NCI-H2227 (cell line): ENCODE measurements around the gene ABCA6.
"Not testable (repeated sequence)": the region's sequence is repeated elsewhere in the genome, so short reads cannot be mapped to it uniquely, and the experiment has no call there.

Source experiments
- DNase-seq: peaks from one replicate; lab custom pipeline; 2025; ENCODE audit not compliant: unreplicated experiment; lab: John Stamatoyannopoulos, UW

The ABCA6 gene

GRCh38 chr17:69073392-69073791, 68.3 kb downstream of the ABCA6 start:
- DNase-seq = not testable (repeated sequence)

GRCh38 chr17:69072803-69073256, 68.9 kb downstream of the ABCA6 start:
- DNase-seq = not testable (repeated sequence)

- not testable (repeated sequence) for DNase-seq
These were observed 70.5 kb downstream of the ABCA6 start for GRCh38 chr17:69071233-69071586.

- DNase-seq = not testable (repeated sequence)
These were observed 71.1 kb downstream of the ABCA6 start for GRCh38 chr17:69070378-69071232.

GRCh38 chr17:69069226-69069750, 72.4 kb downstream of the ABCA6 start:
- DNase-seq = no peak

- no peak for DNase-seq
These were observed 74.2 kb downstream of the ABCA6 start for GRCh38 chr17:69067274-69068047.

GRCh38 chr17:69066482-69066881, 75.2 kb downstream of the ABCA6 start:
- no peak for DNase-seq

- no peak for DNase-seq
These were observed 76.6 kb downstream of the ABCA6 start for GRCh38 chr17:69065113-69065512.

GRCh38 chr17:69064476-69064875, 77.2 kb downstream of the ABCA6 start:
- no peak for DNase-seq

- no peak for DNase-seq
These were observed 77.7 kb downstream of the ABCA6 start for GRCh38 chr17:69064001-69064400.

GRCh38 chr17:69062860-69063581, 78.7 kb downstream of the ABCA6 start:
- DNase-seq = no peak

GRCh38 chr17:69061721-69062556, 79.8 kb downstream of the ABCA6 start:
- no peak for DNase-seq

GRCh38 chr17:69060822-69061221, 80.9 kb downstream of the ABCA6 start, which contains the start of gene ABCA9:
Gene ABCA9, minus strand, starts transcription at chr17:69060927. Its CDS starts 9,801 bp downstream, at chr17:69051126.
- DNase-seq = no peak

GRCh38 chr17:69059458-69060175, 82.1 kb downstream of the ABCA6 start:
- no peak for DNase-seq

- DNase-seq = no peak
These were observed 83.5 kb downstream of the ABCA6 start for GRCh38 chr17:69058165-69058564.

GRCh38 chr17:69057280-69057679, 84.4 kb downstream of the ABCA6 start:
- no peak for DNase-seq

- DNase-seq = no peak
These were observed 85.4 kb downstream of the ABCA6 start for GRCh38 chr17:69056179-69056823.

GRCh38 chr17:69055334-69055733, 86.4 kb downstream of the ABCA6 start:
- DNase-seq = no peak
